ENCODE data around the gene PIMREG.

The PIMREG gene

DNA sequence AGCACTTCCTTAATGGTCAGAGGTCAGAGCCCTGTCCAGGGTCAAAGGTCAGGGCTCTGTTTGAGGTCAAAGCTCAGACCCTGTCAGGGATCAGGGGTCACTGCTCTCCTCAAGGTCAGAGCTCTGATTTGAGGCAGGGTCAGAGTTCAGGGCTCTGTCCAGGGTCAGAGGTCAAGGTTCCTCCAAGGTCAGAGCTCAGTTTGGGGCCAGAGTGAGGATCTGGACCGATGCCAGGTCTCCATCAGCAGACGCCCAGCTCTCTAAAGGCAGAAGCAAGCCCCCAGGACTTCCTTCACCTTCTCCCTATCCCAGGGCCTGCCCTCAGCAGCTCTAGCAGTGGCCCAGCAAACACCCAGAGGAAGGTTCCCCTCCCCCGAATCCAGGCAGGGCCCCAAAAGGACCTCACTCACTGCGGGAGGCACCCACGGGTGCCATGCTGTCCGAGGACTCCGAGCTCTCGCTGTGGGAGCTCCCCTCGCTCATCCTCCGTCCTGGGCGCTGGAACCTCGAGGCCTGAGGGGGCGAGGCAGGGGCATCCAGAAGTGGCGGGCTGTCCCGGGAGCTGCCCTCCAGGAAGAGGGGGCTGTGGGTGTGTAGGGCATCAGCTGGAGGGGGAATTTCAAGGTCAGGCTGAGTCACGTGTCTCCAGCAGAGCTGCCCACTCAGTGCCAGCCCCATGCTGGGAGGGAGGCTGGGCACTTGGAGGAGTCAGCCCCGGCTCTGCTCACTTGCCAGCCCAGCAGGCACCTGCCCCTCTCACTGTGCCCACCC lies 26.7 kb downstream of the PIMREG start:
- TF ChIP-seq, protein P1, sequence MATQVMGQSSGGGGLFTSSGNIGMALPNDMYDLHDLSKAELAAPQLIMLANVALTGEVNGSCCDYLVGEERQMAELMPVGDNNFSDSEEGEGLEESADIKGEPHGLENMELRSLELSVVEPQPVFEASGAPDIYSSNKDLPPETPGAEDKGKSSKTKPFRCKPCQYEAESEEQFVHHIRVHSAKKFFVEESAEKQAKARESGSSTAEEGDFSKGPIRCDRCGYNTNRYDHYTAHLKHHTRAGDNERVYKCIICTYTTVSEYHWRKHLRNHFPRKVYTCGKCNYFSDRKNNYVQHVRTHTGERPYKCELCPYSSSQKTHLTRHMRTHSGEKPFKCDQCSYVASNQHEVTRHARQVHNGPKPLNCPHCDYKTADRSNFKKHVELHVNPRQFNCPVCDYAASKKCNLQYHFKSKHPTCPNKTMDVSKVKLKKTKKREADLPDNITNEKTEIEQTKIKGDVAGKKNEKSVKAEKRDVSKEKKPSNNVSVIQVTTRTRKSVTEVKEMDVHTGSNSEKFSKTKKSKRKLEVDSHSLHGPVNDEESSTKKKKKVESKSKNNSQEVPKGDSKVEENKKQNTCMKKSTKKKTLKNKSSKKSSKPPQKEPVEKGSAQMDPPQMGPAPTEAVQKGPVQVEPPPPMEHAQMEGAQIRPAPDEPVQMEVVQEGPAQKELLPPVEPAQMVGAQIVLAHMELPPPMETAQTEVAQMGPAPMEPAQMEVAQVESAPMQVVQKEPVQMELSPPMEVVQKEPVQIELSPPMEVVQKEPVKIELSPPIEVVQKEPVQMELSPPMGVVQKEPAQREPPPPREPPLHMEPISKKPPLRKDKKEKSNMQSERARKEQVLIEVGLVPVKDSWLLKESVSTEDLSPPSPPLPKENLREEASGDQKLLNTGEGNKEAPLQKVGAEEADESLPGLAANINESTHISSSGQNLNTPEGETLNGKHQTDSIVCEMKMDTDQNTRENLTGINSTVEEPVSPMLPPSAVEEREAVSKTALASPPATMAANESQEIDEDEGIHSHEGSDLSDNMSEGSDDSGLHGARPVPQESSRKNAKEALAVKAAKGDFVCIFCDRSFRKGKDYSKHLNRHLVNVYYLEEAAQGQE (IDR thresholded peaks at IDR 0.05; ENCODE audit: insufficient read depth in 1 of 2, low read depth in 2 of 2, low read length in 2 of 2) = no peak
- no peak for TF ChIP-seq POLR2AphosphoS5 (IDR thresholded peaks at IDR 0.05; ENCODE audit: low read depth, low read length)
- TF ChIP-seq FOXP2 (optimal IDR thresholded peaks at IDR 0.05; ENCODE audit: borderline replicate concordance, extremely low read depth, extremely low read length, insufficient read depth) = no peak
- TF ChIP-seq SIN3A (IDR thresholded peaks at IDR 0.05; ENCODE audit: borderline replicate concordance, insufficient read depth, low read length) = no peak
- no peak for TF ChIP-seq TAF1 (IDR thresholded peaks at IDR 0.05; ENCODE audit: borderline replicate concordance, insufficient read depth, low read length)

DNA sequence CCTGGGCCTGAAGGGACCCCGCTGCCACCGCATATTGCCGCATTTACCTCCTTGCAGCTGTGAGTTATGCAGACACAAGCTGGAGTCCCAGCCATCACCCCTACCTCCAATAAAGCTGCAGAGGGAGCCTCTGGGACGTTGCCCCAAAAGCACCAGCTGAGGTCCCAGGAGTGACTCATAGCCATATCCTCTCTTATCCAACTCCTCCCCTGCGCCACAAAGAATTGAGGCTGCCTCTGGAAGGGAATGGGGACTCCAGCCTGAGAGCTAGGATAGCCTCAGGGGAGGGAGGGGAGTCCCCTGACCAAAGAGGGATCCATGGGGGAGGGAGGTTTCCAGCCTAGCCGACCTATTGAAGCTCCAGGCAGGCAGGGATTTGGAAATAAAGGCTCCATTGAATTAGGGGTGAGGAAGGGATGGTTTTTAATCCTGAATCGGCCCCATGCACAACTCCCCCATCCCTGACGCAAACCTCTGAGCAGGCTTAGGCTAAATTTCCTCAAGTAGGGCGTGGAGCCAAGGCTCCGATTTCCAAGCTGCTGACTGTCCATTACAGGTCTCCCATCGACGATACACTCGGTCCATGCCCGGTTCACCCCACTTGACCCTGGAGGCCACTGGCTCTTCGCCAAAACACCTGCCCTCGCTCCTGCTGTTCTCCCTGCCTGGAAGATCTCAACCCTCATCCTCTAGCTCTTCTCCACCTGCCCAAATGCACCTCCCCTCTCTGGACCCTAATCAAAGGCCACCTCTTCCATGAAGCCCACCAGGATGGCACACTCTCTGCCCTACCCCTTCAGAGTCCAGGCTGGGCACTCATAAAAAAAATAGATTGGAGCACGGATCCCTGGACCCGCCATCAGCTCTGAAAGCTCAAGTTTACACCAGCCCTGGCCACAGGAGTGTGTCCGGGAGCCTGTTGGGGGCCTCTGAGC lies 27.5 kb downstream of the PIMREG start:
- no peak for TF ChIP-seq POLR2AphosphoS5 (IDR thresholded peaks at IDR 0.05; ENCODE audit: low read depth, low read length)
- TF ChIP-seq SIN3A (IDR thresholded peaks at IDR 0.05; ENCODE audit: borderline replicate concordance, insufficient read depth, low read length) = no peak
- TF ChIP-seq FOXP2 (optimal IDR thresholded peaks at IDR 0.05; ENCODE audit: borderline replicate concordance, extremely low read depth, extremely low read length, insufficient read depth) = no peak
- TF ChIP-seq, protein P1 (IDR thresholded peaks at IDR 0.05; ENCODE audit: insufficient read depth in 1 of 2, low read depth in 2 of 2, low read length in 2 of 2) = no peak
- no peak for TF ChIP-seq TAF1 (IDR thresholded peaks at IDR 0.05; ENCODE audit: borderline replicate concordance, insufficient read depth, low read length)

DNA sequence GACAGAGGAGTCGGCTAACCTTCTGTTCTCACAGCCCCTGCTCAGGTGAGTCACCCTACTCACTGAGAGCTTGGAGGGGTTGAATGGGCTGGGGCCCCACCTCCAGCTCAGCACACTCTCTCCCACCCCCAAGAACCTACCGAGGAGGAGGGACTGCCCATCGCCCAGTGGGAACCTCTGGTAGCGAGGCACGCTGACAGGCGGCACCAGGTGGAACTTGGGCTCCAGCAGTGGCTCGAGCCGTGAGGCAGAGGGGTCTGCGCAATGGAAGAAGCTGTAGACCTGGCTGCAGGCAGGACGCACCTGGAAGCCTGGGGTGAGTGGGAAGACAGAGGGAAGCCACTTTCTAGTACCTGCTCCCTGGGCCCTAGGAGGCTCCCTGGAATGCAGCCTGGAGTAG lies 28.3 kb downstream of the PIMREG start:
- TF ChIP-seq FOXP2 (optimal IDR thresholded peaks at IDR 0.05; ENCODE audit: borderline replicate concordance, extremely low read depth, extremely low read length, insufficient read depth) = no peak

DNA sequence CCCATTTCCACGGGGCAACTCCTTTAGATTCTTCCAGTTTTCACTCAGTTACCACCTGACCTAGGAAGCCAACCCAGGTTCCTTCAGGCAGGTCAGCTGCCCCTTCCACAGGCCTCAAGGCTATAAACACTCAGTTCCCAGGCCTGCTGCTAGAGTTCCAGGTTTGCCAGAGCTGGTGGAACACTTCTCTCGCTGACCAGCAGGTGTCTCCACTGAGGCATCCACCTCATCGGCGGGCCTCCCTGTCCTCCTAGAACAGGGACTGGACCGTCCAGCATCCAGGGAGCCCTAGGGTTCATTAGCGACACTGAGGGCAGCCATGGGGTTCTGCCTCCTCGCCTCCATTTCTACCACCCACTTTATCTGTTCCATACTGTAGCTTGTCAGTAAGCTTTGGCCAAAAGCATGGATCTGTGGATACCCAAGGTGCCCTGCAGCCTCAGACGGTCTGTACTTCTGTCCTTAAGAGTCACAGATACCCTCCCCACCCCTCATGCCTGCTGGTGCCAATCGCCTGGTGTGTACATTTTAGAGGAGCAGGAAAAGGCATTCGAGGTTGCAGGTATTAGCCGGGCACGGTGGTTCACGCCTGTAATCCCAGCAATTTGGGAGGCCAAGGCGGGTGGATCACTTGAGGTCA lies 29.0 kb downstream of the PIMREG start:
- no peak for TF ChIP-seq SIN3A (IDR thresholded peaks at IDR 0.05; ENCODE audit: borderline replicate concordance, insufficient read depth, low read length)
- peak; percentile 32 for TF ChIP-seq FOXP2 (optimal IDR thresholded peaks at IDR 0.05; ENCODE audit: borderline replicate concordance, extremely low read depth, extremely low read length, insufficient read depth)

DNA sequence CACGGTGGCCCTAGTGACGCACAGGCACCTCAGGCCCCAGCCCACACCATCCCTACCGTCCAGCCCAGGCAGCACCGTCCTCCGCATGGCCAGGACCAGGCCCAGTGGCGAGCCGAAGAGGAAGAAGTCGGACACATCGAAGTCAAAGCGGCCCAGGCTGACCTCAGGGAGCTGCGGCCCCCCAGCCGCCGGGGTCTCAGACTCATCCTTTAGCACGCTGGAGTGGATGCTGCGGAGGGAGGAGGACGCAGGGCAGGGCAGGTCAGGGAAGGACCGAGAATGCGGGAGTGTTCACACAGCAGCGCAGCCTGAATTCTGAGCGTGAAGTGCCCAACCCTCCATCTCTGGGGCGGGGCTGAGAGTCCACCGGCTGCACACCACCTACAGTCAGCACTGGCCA lies 30.1 kb downstream of the PIMREG start:
- no peak for TF ChIP-seq POLR2AphosphoS5 (IDR thresholded peaks at IDR 0.05; ENCODE audit: low read depth, low read length)
- no peak for TF ChIP-seq SIN3A (IDR thresholded peaks at IDR 0.05; ENCODE audit: borderline replicate concordance, insufficient read depth, low read length)
- TF ChIP-seq, protein P1 (IDR thresholded peaks at IDR 0.05; ENCODE audit: insufficient read depth in 1 of 2, low read depth in 2 of 2, low read length in 2 of 2) = no peak
- TF ChIP-seq TAF1 (IDR thresholded peaks at IDR 0.05; ENCODE audit: borderline replicate concordance, insufficient read depth, low read length) = no peak
- TF ChIP-seq FOXP2 (optimal IDR thresholded peaks at IDR 0.05; ENCODE audit: borderline replicate concordance, extremely low read depth, extremely low read length, insufficient read depth) = no peak
